NK-92 treated with Interleukin-12 subunit alpha and Interleukin-12 subunit beta, amount 100 ng/mL, for 24 hours (cell line): ENCODE measurements around the gene SRGAP2C.
"Not testable (repeated sequence)": the region's sequence is repeated elsewhere in the genome, so short reads cannot be mapped to it uniquely, and the experiment has no call there.

Source experiments
- DNase-seq: peaks from one replicate; lab custom pipeline; 2025; lab: John Stamatoyannopoulos, UW

SRGAP2C gene

DNA sequence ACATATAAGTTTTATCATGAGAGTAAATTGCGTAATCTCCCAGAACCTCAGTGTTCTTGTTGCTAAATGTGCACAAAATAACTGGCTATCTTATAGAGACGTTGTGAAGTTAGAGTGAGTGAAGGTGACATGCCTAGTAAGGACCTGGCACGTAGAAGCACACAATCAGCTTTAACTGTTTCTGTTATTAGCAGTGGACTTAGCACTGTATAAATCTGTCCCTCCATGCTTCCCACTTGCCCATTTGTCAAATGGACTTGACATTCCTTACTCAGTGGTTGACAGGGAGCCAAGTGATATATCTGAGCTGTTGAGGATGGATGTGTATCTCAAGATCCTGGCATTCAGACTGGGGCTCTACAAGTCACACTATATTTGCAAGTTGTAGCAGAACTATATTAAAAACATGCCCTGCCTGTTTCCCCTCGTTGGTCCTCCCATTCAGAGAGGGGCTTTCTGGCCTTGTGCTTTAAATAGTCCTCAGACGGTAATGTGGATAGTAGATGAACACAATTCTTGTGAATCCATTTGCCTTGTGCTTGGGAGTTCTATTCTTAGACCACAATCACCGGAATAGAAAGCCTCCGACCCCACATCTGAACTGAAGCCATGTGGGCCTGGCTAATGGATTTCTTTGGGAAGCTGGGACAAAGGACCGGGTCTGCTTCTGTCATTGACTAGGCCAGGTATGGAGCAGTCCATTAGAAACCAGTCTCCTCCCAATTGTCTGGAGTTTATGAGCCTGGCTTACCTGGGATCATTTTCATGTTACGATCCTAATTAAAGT lies 43.0 kb downstream of the SRGAP2C start:
- DNase-seq, result not testable (repeated sequence)

DNA sequence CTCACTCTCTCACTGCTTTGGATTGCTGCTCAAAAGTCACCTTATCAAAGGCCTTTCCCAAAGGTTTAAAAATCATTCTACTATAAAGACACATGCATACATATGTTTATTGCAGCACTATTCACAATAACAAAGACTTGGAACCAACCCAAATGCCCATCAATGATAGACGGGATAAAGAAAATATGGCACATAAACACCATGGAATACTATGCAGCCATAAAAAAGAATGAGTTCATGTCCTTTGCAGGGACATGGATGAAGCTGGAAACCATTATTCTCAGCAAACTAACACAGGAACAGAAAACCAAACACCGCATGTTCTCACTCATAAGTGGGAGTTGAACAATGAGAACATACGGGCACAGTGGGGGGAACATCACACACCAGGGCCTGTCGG lies 45.9 kb downstream of the SRGAP2C start:
- DNase-seq, result not testable (repeated sequence)

DNA sequence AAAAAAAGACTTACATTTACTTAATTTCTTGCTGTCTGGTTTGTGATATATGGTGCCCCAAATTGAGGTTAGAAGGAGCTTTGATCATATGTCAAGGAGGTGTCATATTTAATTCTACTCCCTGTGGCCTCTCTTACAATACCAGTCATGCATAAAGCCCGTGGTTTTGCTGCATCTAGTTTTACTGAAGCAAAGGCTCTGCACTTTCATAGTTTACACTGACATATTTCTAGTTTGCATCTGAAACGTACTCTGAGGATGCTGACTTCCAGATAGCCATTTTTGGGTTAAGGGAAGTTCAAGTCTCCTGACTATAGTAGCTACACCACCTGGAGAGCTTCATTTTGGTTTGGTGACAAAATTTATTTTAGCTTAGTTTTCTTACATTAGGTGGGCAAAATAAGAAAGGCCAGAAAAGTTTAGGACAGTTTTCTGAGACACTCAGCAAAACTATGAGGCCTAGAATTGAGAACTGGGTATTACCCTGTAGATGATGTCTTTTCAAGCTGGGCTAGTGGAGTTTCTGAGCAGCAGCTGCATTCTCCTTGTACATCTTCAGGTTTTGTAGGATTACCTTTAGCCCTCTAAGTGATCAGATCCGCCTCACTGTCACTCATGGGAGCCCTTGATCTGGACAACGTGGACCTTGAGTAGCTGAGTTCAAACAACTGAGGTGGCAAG lies 47.8 kb downstream of the SRGAP2C start:
- DNase-seq, result not testable (repeated sequence)

DNA sequence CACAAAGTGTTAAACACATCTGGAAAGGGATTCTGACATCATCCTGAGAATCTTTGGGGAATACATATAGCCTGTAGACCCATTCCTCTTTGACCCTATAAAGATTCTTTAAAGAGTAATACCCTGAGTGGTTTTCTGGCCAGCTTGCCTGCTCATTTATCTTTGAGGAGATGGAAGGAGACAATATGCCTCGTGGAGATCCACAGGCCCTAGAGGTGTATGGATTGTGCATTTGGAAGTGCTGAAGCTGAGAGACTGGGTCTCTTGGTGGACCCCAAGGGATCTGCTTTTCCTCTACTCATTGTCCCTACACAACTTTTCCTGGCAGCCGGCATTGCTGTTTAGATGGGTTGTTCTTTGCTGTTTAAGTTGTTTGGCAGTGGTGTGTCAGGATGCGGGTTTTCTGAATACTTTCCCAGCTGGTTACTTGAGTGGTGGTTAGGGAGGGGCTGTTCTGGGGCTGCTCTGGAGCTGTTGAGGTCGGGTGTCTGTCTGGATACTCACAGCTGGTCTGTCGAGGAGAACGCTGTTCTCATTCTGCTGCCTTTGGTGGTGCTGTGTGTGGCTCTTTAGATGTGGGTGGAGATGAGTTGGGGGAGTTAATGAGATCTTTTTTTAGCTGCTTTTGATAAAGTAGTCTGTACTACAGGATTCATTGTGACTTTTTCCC lies 49.5 kb downstream of the SRGAP2C start:
- not testable (repeated sequence) for DNase-seq

GRCh38 chr1:121238384-121238783 lies 53.6 kb downstream of the SRGAP2C start:
- not testable (repeated sequence) for DNase-seq

GRCh38 chr1:121243913-121244312 lies 59.1 kb downstream of the SRGAP2C start:
- DNase-seq, result not testable (repeated sequence)

DNA sequence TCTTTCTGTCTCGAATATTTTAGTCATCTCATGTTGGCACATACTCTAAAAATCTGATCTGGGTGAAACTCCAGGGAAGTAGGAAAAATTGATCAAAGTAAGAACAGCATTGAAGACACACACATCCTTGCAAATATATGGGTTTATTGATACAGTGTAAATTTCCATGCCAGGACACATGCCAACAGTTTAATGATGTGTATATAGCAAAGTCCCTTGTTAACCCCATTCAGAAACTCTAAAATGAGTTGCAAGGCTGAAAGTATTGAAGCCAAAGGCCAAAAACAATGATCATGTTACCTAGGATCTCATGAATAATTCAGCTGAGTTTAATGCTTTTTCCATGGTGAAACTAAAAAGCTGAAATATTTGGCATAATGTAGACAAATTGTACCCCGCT lies 61.6 kb downstream of the SRGAP2C start:
- not testable (repeated sequence) for DNase-seq

GRCh38 chr1:121252656-121253055 lies 67.9 kb downstream of the SRGAP2C start:
- not testable (repeated sequence) for DNase-seq

- DNase-seq, result not testable (repeated sequence)
These were observed 69.8 kb downstream of the SRGAP2C start for GRCh38 chr1:121254618-121255017.

GRCh38 chr1:121257632-121258031 lies 72.9 kb downstream of the SRGAP2C start:
- DNase-seq, result not testable (repeated sequence)

DNA sequence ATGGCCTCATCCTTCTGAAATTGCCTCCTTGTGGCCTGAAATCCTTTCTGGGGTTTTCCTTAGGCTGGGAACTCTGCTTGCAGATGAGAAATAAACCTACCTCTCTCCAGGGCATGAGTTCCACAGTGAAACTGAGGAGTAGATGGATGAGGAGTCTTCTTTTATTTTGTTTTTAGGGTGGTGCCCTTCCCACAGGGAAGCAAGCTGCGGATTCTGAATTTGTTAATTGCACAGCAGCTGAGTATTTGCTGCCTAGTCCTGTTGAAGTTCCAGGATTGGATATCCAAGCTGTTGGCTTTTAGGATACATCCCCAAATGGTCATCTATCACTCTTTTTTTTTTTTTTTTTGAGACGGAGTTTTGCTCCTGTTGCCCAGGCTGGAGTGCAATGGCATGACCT lies 73.4 kb downstream of the SRGAP2C start:
- not testable (repeated sequence) for DNase-seq

DNA sequence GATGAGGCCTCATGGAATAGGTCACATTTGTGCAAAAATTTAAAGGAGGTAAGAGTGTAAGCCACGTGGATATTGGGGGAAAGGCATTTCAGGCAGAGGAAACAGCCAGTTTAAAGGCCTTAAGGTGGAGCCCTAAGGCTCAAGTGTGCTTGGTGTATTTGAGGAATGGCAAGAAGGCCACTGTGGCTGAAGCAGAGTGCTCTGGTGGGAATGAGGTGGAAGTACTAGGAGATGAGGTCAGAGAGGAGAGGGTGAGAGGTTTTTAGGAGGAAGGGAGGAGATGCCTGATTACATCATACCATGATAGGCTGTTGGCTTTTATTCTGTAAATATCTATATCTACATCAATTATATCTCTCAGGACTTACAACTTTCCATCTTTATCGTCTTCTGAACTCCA lies 75.4 kb downstream of the SRGAP2C start:
- DNase-seq, result not testable (repeated sequence)

DNA sequence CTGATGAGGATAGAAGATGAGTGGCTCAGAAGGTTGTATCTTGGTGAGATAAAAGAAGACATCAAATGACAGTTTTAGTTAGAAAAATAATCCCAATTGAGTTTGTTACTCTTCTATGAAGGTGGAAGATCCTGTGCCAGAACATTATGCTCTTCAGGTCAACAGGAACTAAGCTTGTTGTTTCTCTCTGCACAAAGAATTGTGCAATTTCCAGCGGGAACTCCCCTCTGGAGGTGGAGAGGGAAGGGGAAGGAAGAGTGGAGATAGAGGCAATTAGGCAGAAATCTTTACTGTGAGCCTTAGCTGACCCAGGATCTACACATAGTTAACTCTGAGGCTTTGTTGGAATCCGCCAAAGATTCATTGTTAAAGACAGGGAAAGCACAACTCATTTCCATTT lies 77.4 kb downstream of the SRGAP2C start:
- not testable (repeated sequence) for DNase-seq

GRCh38 chr1:121263789-121264244 lies 79.0 kb downstream of the SRGAP2C start:
- not testable (repeated sequence) for DNase-seq

DNA sequence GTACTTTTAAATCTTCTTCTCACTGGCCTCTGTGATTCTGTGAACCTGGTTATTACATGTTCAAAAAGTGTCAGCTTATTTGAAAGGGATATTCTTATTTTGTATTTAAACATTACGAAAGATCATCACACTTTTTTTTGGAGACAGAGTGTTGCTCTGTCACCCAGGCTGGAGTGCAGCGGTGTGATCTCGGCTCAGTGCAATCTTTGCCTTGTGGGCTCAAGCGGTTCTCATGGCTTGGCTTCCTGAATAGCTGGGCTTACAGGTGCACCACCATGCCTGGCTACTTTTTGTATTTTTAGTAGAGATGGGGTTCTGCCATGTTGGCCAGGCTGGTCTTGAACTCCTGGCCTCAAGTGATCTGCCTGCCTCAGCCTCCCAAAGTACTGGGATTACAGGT lies 82.3 kb downstream of the SRGAP2C start:
- not testable (repeated sequence) for DNase-seq

- not testable (repeated sequence) for DNase-seq
These were observed 84.5 kb downstream of the SRGAP2C start for GRCh38 chr1:121269309-121269708.

GRCh38 chr1:121269973-121270372 lies 85.2 kb downstream of the SRGAP2C start:
- not testable (repeated sequence) for DNase-seq

DNA sequence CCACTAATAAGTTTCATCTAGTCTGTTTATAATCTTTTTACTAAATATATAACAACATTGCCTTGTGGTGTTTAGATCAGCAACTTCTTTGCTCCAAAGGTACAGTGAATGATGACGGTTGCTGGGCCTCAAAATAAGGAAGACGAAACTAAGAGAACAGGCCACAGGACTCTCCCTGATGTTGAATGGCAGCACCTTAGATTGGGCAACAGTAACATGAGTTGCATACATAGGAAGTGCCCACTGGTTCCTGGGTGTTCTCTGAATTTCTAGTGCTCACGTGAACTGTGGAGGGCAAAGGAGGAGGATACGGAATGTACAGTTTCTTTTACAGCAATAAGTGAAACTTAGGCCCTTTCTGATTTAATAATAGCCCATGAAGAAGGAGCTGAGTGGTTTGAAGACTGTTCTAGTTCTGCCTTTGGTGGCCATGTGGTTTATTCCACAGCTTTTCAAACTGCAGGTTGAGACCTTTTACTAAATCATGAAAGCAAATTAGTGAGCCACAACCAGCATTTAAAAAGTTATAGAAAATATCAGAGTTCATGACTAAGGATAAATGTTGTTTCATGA lies 86.5 kb downstream of the SRGAP2C start:
- DNase-seq, result not testable (repeated sequence)

GRCh38 chr1:121275435-121275834 lies 90.7 kb downstream of the SRGAP2C start:
- DNase-seq, result not testable (repeated sequence)

GRCh38 chr1:121278202-121278601 lies 93.4 kb downstream of the SRGAP2C start:
- not testable (repeated sequence) for DNase-seq

DNA sequence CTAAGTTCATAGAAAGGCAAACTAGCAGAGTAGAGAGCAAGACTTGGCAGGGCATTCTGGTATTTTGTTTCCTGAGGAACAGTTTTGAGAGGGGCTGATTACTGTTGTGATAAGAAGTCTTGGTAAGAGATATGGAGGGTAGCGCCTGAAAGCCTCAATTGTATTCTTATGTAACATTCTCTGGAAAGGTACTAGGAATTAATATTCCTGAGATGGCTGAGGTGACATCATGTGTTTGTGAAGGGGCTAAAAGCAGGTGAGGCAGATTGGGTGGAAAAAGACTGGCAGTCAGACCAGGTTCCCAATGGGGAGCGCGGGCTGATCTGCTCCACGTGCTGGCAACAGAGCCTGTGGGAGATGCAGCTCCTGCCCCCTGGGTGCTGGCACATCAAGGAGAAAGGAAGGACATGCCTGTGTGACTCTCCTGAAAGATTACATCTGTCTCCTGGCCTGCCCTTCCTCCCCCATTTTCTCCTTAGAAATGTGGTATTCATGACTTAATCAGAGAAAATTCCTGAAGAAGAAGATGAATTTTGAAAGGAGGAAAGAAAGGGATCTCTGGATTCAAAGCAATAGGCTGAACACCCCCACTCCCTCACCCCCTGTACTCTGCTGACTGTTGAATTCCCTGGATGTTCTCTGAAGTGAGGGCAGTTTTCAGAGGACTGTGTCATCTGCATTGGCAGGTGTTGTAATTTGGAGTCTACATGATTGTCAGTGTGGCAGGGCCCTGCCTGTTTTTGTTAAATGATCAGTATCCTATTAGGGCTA lies 94.2 kb downstream of the SRGAP2C start:
- not testable (repeated sequence) for DNase-seq
